ENCODE results near the gene CRYBA4.

- no peak for TF ChIP-seq CTCF (IDR thresholded peaks at IDR 0.05)
- no peak for TF ChIP-seq EP300 (IDR thresholded peaks at IDR 0.05)
Measured at GRCh38 chr22:26658671-26659478, 37.1 kb downstream of the CRYBA4 start.

All from tibial nerve (tissue), 4 donors.